ENCODE data around the gene CDK5. TPM values are rescaled to one million over a fixed set of nuclear protein-coding genes. Genes with fewer than 3 reads are reported as not detected.

Gene CDK5
- total and polyA plus RNA-seq, 9 of the 15 experiments (the other 6 are each of a cell fraction or from before 2014, with no cell fraction given), result 3.2 to 38.0 (median 27.5) TPM

GRCh38 chr7:151057506-151057988 is at the start of gene CDK5 (continued):
- TF ChIP-seq KDM2B (CRISPR knock-in tag; IDR thresholded peaks at IDR 0.05), result 0 out of 2 replicates have a peak, but pooled peaks have one; percentile 16
- peak; percentile 93 for TF ChIP-seq ERF (CRISPR knock-in tag; IDR thresholded peaks at IDR 0.05)
- no peak for TF ChIP-seq NFIC (IDR thresholded peaks at IDR 0.05)
- 0 out of 2 replicates have a peak, but pooled peaks have one; percentile 16 for TF ChIP-seq RFX5 (IDR thresholded peaks at IDR 0.05; ENCODE audit: low read depth, low read length)
- peak; percentile 56 for TF ChIP-seq ATF4 (CRISPR knock-in tag; IDR thresholded peaks at IDR 0.05)
- peak; percentile 48; the same call in 1 of the 2 replicates for TF ChIP-seq DPF2 (IDR thresholded peaks at IDR 0.05)
- peak; percentile 57; the same call in 1 of the 2 replicates for TF ChIP-seq PHB (CRISPR knock-in tag; IDR thresholded peaks at IDR 0.05)

GRCh38 chr7:151104411-151105235 is 46.9 kb upstream of the CDK5 start:
- ChIA-PET POLR2A (interaction anchor here (0.5 to 4.7 kb wide), 6 partner anchors 11 to 111 kb away, joined by 3 to 31 read pairs (median 4); no protein-coding TSS in a partner anchor), CTCF (ENCODE audit: low intra/inter-chr PET ratio) (interaction anchor here (0.6 kb wide), 1 partner anchor 206 kb away, joined by 3 read pairs; no protein-coding TSS in a partner anchor)
- H3K9me3 ChIP-seq (replicated peaks; ENCODE audit: control insufficient read depth, insufficient read depth, low read depth, low read length), result no peaks in the 10 kb centered on the region
- H3K4me1 ChIP-seq (replicated peaks in 1 of 2; ENCODE audit: control insufficient read depth in 2 of 2, insufficient read depth in 2 of 2, low read length in 2 of 2), result peaks cover 21 to 46% of the 10 kb centered on the region in 2 experiments
- no peak overlapping the region for H2AFZ ChIP-seq (ENCODE audit: low read depth, low read length)
- in situ Hi-C loops (cut with MboI) (no loop called here), intact Hi-C loops (cut with micrococcal nuclease) (no loop called here)
- H3K9me1 ChIP-seq (ENCODE audit: control insufficient read depth, insufficient read depth, low read length), result peaks cover 11% of the 10 kb centered on the region
- H3K27me3 ChIP-seq (ENCODE audit: control insufficient read depth in 2 of 2, insufficient read depth in 2 of 2, low read length in 2 of 2), result no peaks in the 10 kb centered on the region
- peaks cover 92% of the 10 kb centered on the region for H3K79me2 ChIP-seq (ENCODE audit: control insufficient read depth, insufficient read depth, low read length)
- H3K4me2 ChIP-seq (ENCODE audit: insufficient read depth, low read length), result no peak overlapping the region
- FAIRE-seq (peak; percentile 37), ATAC-seq (no peak), DNase-seq (ENCODE audit: extremely low read depth in 1 of 4, low spot score in 3 of 4) (no peak)
- no peak overlapping the region for H3K27ac ChIP-seq (ENCODE audit: extremely low read depth, low read depth, low read length)
- H3K9ac ChIP-seq (ENCODE audit: insufficient read depth in 1 of 2, low read depth in 2 of 2, low read length in 2 of 2), result peak overlapping the region in 1 of 2 experiments; percentile 68; a peak in 1 of 4 replicates
- peaks cover 64% of the 10 kb centered on the region for H3K36me3 ChIP-seq (ENCODE audit: control insufficient read depth, insufficient read depth, low read length)
- H4K20me1 ChIP-seq (replicated peaks; ENCODE audit: control insufficient read depth, insufficient read depth, low read length), result peaks cover 61% of the 10 kb centered on the region
- WGBS (ENCODE audit: insufficient coverage, low coverage, missing lambda C conversion rate), result 92% methylated on average over 23 of the region's 23 CpGs
- no peak overlapping the region for H3K4me3 ChIP-seq
- TSS peak; percentile 32 for BruUV-seq (replicated peaks)
- no peak for TF ChIP-seq ZNF551 (CRISPR knock-in tag; IDR thresholded peaks at IDR 0.05)
- 0 out of 2 replicates have a peak, but pooled peaks have one; percentile 2 for TF ChIP-seq SPI1 (IDR thresholded peaks at IDR 0.05; ENCODE audit: borderline replicate concordance, low read depth, low read length)
- no peak for TF ChIP-seq STAT5A (IDR thresholded peaks at IDR 0.05; ENCODE audit: borderline replicate concordance, low read length)
- TF ChIP-seq IRF2 (CRISPR knock-in tag; IDR thresholded peaks at IDR 0.05), result 0 out of 2 replicates have a peak, but pooled peaks have one; percentile 50
- TF ChIP-seq ATF4 (CRISPR knock-in tag; IDR thresholded peaks at IDR 0.05), result no peak
- TF ChIP-seq ZBTB33 (CRISPR knock-in tag; IDR thresholded peaks at IDR 0.05), result peak; percentile 77
- TF ChIP-seq ATF3 (IDR thresholded peaks at IDR 0.05), result no peak
- TF ChIP-seq ATF3 (CRISPR knock-in tag; conservative IDR thresholded peaks at IDR 0.05), result no peak
- no peak for TF ChIP-seq RBBP5 (IDR thresholded peaks at IDR 0.05; ENCODE audit: borderline replicate concordance, insufficient read depth, low read length, poor library complexity, severe bottlenecking)

Measured in K562 (cell line).